Measurements from ENCODE around the gene WNT9A. TPM values are rescaled to one million over a fixed set of nuclear protein-coding genes. Genes with fewer than 3 reads are reported as not detected.
"Not testable (repeated sequence)": the region's sequence is repeated elsewhere in the genome, so short reads cannot be mapped to it uniquely, and the experiment has no call there.

The WNT9A gene
- total RNA-seq (1 to 10 TPM; 1.9 to 6.4 TPM), polyA plus RNA-seq (ENCODE audit: insufficient read length in 2 of 2) (1 to 10 TPM; 5.0 to 5.4 TPM)
- long read RNA-seq, donor 1, partial matches to known transcripts = 0 of 1 reads
- long read RNA-seq, donor 1, other reads (novel, unspliced or antisense) = 0 of 1 reads
- long read RNA-seq, donor 2, partial matches to known transcripts = 0 of 1 reads
- long read RNA-seq, donor 2, other reads (novel, unspliced or antisense) = 0 of 1 reads
- long read RNA-seq, donor 3 = 0 reads
- long read RNA-seq, donor 4 = 0 reads

DNA sequence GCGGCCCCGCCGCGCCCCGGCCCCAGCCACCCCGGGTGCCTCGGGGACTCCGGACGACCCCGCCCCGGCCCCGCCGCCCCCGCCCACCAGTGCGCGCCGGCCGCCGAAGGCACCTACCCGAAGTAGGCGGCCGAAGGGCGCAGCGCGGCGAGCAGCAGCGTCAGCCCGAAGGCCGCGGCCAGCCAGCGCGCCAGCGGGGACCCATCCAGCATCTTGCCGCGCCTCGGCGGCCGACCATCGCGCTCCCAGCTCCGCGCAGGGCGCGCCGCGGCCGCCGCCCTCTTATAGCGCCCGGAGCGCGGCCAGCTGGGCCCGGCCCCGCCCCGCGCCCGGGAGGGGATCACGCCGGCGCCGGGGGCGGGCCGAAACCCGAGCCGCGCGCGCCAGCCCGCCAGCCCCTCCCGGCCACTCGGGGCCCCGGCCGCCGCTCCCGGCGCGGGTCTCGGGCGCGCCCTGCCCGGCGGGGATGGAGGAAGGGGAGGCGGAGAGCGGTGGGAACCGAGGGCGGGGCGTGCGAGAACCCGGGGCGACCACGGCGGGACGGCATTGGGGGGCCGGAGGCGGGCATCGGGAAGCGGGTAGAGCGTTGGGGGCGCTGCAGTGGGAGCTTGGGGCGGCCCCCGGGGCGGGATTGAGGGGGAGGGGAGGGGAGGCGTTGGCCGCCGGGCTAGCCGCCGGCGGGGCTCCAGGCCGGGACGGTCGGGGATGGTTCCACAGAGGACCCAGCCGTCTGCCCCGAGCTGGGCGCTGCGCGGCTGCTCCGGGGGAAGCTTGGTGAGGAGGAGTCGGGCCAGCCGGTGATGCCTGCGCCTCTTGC is at the start of gene WNT9A:
Gene WNT9A, minus strand, starts transcription at position 257 of the 817 bp plus-strand sequence. Its CDS starts 45 bp downstream, at position 212.
- H3K27ac ChIP-seq (ENCODE audit: low read depth, low read length) = no peak within 1 kb of the TSS
- no peaks in the 10 kb centered on the region for H3K9me3 ChIP-seq (ENCODE audit: control insufficient read depth, insufficient read depth, low read length)
- under 1% methylated on average over 120 of the region's 120 CpGs for WGBS (ENCODE audit: insufficient coverage)
- peaks cover 2% of the 10 kb centered on the region for H3K27me3 ChIP-seq (ENCODE audit: control insufficient read depth, insufficient read depth, low read length)
- peaks cover 5% of the 10 kb centered on the region for H3K36me3 ChIP-seq (ENCODE audit: control insufficient read depth, insufficient read depth, low read length)
- peak in 4 of 6 donors; percentile 10 to 86 (median 52) for DNase-seq (ENCODE audit: low read depth in 4 of 6, low spot score in 6 of 6)
- peak within 1 kb of the TSS; percentile 44 for H3K4me3 ChIP-seq (ENCODE audit: low read depth, low read length)
- H3K4me1 ChIP-seq (ENCODE audit: control insufficient read depth, insufficient read depth, low read length) = peaks cover 57% of the 10 kb centered on the region

DNA sequence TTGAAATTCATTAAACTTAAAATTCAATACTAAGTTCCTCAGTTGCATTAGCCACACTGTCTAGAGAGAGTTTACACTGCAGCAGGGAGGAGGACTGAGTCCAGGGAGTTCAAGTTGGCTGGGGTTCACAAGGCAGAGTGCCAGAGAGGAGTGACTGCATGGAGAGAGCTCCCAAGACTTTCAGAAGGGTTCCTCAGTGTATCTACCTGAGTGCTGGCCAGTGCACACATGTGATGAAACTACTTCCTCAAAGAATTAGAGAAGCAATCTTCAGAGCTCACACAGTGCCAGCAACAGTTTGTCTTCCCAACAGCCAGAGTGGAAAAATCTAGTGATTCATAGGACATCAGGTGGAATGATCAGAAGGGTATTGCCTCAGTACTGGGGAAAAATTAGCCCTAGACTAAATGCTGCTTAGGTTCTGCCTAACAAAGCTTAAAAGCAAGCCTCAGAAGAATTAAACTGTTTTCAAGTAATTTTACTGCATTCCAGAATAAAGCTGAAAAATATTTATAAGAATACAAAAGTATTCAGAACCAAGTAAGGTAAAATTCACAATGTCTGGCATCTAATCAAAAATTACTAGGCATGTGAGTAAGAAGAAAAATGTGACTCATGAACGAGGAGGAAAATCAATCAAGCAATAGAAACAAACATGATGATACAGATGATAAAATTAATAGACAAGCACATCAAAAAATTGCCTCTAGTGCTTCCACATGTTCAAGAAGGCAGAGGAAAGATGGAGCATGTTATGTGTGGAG is 48.6 kb upstream of the WNT9A start:
- Histone ChIP-seq H3K36me3 (ENCODE audit: control insufficient read depth, insufficient read depth, low read length) (no peaks in the 10 kb centered on the region), H3K27ac (ENCODE audit: low read depth, low read length) (no peak overlapping the region), H3K27me3 (ENCODE audit: control insufficient read depth, insufficient read depth, low read length) (no peaks in the 10 kb centered on the region), H3K4me1 (ENCODE audit: control insufficient read depth, insufficient read depth, low read length) (no peaks in the 10 kb centered on the region), H3K4me3 (ENCODE audit: low read depth, low read length) (no peak overlapping the region), H3K9me3 (ENCODE audit: control insufficient read depth, insufficient read depth, low read length) (no peaks in the 10 kb centered on the region)
- DNase-seq (ENCODE audit: low read depth in 4 of 6, low spot score in 6 of 6) = no peak
- WGBS (ENCODE audit: insufficient coverage) = no CpG with 5 or more reads among the region's 1 CpG

GRCh38 chr1:227994632-227995300 is 47.0 kb upstream of the WNT9A start:
- no peak overlapping the region for H3K4me3 ChIP-seq (ENCODE audit: low read depth, low read length)
- H3K9me3 ChIP-seq (ENCODE audit: control insufficient read depth, insufficient read depth, low read length) = no peaks in the 10 kb centered on the region
- DNase-seq (ENCODE audit: low read depth in 4 of 6, low spot score in 6 of 6) = no peak
- no peaks in the 10 kb centered on the region for H3K36me3 ChIP-seq (ENCODE audit: control insufficient read depth, insufficient read depth, low read length)
- no peaks in the 10 kb centered on the region for H3K27me3 ChIP-seq (ENCODE audit: control insufficient read depth, insufficient read depth, low read length)
- WGBS (ENCODE audit: insufficient coverage) = 79% methylated on average over 5 of the region's 7 CpGs
- no peaks in the 10 kb centered on the region for H3K4me1 ChIP-seq (ENCODE audit: control insufficient read depth, insufficient read depth, low read length)
- no peak overlapping the region for H3K27ac ChIP-seq (ENCODE audit: low read depth, low read length)

- H3K4me3 ChIP-seq (ENCODE audit: low read depth, low read length) = no peak overlapping the region
- 100% methylated on average over 2 of the region's 2 CpGs for WGBS (ENCODE audit: insufficient coverage)
Observed at GRCh38 chr1:227987181-227987580, 39.4 kb upstream of the WNT9A start.

DNA sequence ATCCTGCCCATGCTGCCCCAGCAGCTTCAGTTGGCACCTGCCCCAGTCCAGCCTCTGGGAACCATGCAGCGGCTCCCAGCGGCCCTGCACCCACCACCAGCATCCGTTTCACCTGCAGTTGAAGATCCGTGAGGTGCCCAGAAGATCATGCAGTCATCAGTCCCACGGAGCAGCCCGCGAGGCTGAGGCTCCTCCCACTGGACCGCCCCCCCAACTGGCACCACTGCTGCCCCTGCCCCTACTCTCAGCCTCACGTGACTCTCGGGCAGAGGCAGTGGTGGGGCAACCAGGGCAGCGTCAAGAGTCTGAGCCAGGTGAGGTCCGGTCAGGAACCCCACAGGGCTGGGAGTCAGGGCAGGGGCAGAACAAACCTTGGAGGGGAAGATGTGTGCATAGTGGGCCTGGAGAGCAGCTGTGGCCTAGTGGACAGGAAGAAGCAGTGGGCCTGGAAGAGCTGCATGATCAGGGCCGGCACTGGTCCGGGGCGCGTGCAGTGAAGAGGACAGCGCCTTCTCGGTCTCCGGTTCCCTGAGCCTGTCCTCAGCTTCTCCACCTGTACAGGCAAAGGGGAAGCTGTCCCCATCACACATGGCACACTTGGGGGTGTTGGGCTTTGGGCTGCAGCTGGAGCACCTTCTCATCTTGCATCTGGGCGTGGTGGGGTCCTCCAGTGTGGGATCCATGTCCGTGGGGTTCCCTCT is 28.0 kb upstream of the WNT9A start:
- not testable (repeated sequence) for H3K4me1 ChIP-seq (ENCODE audit: control insufficient read depth, insufficient read depth, low read length); H3K27ac ChIP-seq (ENCODE audit: low read depth, low read length); H3K4me3 ChIP-seq (ENCODE audit: low read depth, low read length); H3K27me3 ChIP-seq (ENCODE audit: control insufficient read depth, insufficient read depth, low read length); H3K36me3 ChIP-seq (ENCODE audit: control insufficient read depth, insufficient read depth, low read length); H3K9me3 ChIP-seq (ENCODE audit: control insufficient read depth, insufficient read depth, low read length); DNase-seq (ENCODE audit: low read depth in 4 of 6, low spot score in 6 of 6)
- 64% methylated on average over 8 of the region's 21 CpGs for WGBS (ENCODE audit: insufficient coverage)

More at GRCh38 chr1:227987181-227987580, 39.4 kb upstream of the WNT9A start:
- H3K4me1 ChIP-seq (ENCODE audit: control insufficient read depth, insufficient read depth, low read length) = no peaks in the 10 kb centered on the region
- H3K9me3 ChIP-seq (ENCODE audit: control insufficient read depth, insufficient read depth, low read length) = no peaks in the 10 kb centered on the region
- H3K27me3 ChIP-seq (ENCODE audit: control insufficient read depth, insufficient read depth, low read length) = no peaks in the 10 kb centered on the region
- no peak for DNase-seq (ENCODE audit: low read depth in 4 of 6, low spot score in 6 of 6)
- H3K27ac ChIP-seq (ENCODE audit: low read depth, low read length) = no peak overlapping the region
- no peaks in the 10 kb centered on the region for H3K36me3 ChIP-seq (ENCODE audit: control insufficient read depth, insufficient read depth, low read length)

GRCh38 chr1:227973724-227974288 is 26.1 kb upstream of the WNT9A start:
- H3K27ac ChIP-seq (ENCODE audit: low read depth, low read length); H3K4me3 ChIP-seq (ENCODE audit: low read depth, low read length); H3K36me3 ChIP-seq (ENCODE audit: control insufficient read depth, insufficient read depth, low read length); DNase-seq (ENCODE audit: low read depth in 4 of 6, low spot score in 6 of 6); H3K9me3 ChIP-seq (ENCODE audit: control insufficient read depth, insufficient read depth, low read length); H3K27me3 ChIP-seq (ENCODE audit: control insufficient read depth, insufficient read depth, low read length); H3K4me1 ChIP-seq (ENCODE audit: control insufficient read depth, insufficient read depth, low read length): not testable (repeated sequence)
- WGBS (ENCODE audit: insufficient coverage) = 95% methylated on average over 18 of the region's 32 CpGs

GRCh38 chr1:227972843-227973374 is 25.2 kb upstream of the WNT9A start:
- 74% methylated on average over 21 of the region's 22 CpGs for WGBS (ENCODE audit: insufficient coverage)
- peak in 1 of 6 donors; percentile 29 for DNase-seq (ENCODE audit: low read depth in 4 of 6, low spot score in 6 of 6)
- H3K9me3 ChIP-seq (ENCODE audit: control insufficient read depth, insufficient read depth, low read length) = not testable (repeated sequence)

DNA sequence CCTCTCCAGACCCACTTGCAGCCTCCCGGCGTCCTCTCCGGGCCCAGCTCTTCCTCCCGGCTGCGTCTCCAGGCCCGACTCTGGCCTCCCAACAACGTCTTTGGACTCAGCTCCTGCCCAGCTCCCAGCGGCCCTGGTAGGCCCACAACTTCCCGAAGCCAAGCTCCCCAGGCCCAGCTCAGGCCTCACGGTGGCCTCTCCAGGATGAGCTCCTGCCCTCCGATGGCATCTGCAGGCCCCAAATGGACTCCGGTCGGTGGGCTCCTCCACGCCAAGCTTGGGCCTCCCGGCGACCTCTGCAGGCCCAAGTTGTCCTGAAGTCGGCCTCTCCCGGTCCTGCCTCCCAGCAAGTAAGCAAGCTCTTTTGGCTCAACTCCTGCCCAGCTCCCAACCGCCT is 24.5 kb upstream of the WNT9A start:
- not testable (repeated sequence) for H3K36me3 ChIP-seq (ENCODE audit: control insufficient read depth, insufficient read depth, low read length); DNase-seq (ENCODE audit: low read depth in 4 of 6, low spot score in 6 of 6); H3K9me3 ChIP-seq (ENCODE audit: control insufficient read depth, insufficient read depth, low read length); H3K4me1 ChIP-seq (ENCODE audit: control insufficient read depth, insufficient read depth, low read length); H3K27ac ChIP-seq (ENCODE audit: low read depth, low read length); H3K27me3 ChIP-seq (ENCODE audit: control insufficient read depth, insufficient read depth, low read length); H3K4me3 ChIP-seq (ENCODE audit: low read depth, low read length)
- WGBS (ENCODE audit: insufficient coverage) = 96% methylated on average over 4 of the region's 19 CpGs

More at GRCh38 chr1:227972843-227973374, 25.2 kb upstream of the WNT9A start:
- not testable (repeated sequence) for H3K36me3 ChIP-seq (ENCODE audit: control insufficient read depth, insufficient read depth, low read length); H3K4me1 ChIP-seq (ENCODE audit: control insufficient read depth, insufficient read depth, low read length); H3K4me3 ChIP-seq (ENCODE audit: low read depth, low read length); H3K27me3 ChIP-seq (ENCODE audit: control insufficient read depth, insufficient read depth, low read length)
- peak overlapping the region; percentile 64 for H3K27ac ChIP-seq (ENCODE audit: low read depth, low read length)
